WTC11 (cell line): ENCODE measurements around the gene ANKFN1. TPM values are rescaled to one million over a fixed set of nuclear protein-coding genes. Genes with fewer than 3 reads are reported as not detected.

Source experiments
- ATAC-seq: fragments of 200-7000 bp; cut with Tn5 transposase; 2 replicates; pipeline ENCODE4 v1.10.0; 2021; ENCODE audit warnings: mild to moderate bottlenecking, moderate library complexity
- CTCF ChIA-PET: fragments of 300-600 bp; sonication (Branson Sonifier 250); formaldehyde crosslinking; loops from one replicate; lab custom pipeline; 2021; ENCODE audit warnings: antibody characterized with exemption; lab: Charles Lee
- POLR2A ChIA-PET: fragments of 350-600 bp; sonication (Branson Sonifier 250); formaldehyde crosslinking; loops from one replicate; lab custom pipeline; 2021; ENCODE audit warnings: antibody characterized with exemption; lab: Charles Lee
- DNase-seq: peaks from one replicate; pipeline ENCODE4 v3.0.0; 2021; ENCODE audit warnings: low spot score
- H3K27ac Mint-ChIP-seq: 2 replicates; pipeline ENCODE4 v1.8.0; 2021; ENCODE audit warnings: mixed read lengths
- H3K27me3 Mint-ChIP-seq: 2 replicates; pipeline ENCODE4 v1.8.0; 2021; ENCODE audit warnings: low read depth, mild to moderate bottlenecking, moderate library complexity, mixed read lengths
- H3K36me3 Mint-ChIP-seq: 2 replicates; pipeline ENCODE4 v1.8.0; 2021; ENCODE audit warnings: mixed read lengths
- H3K4me1 Mint-ChIP-seq: 2 replicates; pipeline ENCODE4 v1.8.0; 2022; ENCODE audit warnings: mixed read lengths
- H3K4me3 Mint-ChIP-seq: 2 replicates; pipeline ENCODE4 v1.8.0; 2021; ENCODE audit warnings: mild to moderate bottlenecking, moderate library complexity, mixed read lengths
- H3K9me3 Mint-ChIP-seq: 2 replicates; pipeline ENCODE4 v1.8.0; 2021; ENCODE audit warnings: mixed read lengths
- ATF1 ChIP-seq: sonication (generic); formaldehyde crosslinking; IDR thresholded peaks from 2 replicates; pipeline ENCODE4 v1.8.1; 2023; ENCODE audit warnings: mild to moderate bottlenecking, moderate library complexity, missing genetic modification reagents
- EMX1 ChIP-seq: fragments of 250-450 bp; sonication (Bioruptor Pico); IDR thresholded peaks from 2 replicates; pipeline ENCODE4 v1.8.0; 2021; ENCODE audit warnings: mild to moderate bottlenecking
- FOXK1 ChIP-seq: sonication (generic); formaldehyde crosslinking; IDR thresholded peaks from 2 replicates; pipeline ENCODE4 v1.8.0; 2022; ENCODE audit warnings: mild to moderate bottlenecking, moderate library complexity, missing genetic modification reagents
- KAT7 ChIP-seq: sonication (generic); formaldehyde crosslinking; IDR thresholded peaks from 2 replicates; pipeline ENCODE4 v1.8.1; 2023; ENCODE audit warnings: missing genetic modification reagents, mild to moderate bottlenecking, borderline replicate concordance
- MXD4 ChIP-seq: fragments of 250-450 bp; sonication (Bioruptor Pico); IDR thresholded peaks from 2 replicates; pipeline ENCODE4 v1.8.0; 2021; ENCODE audit warnings: mild to moderate bottlenecking, moderate library complexity, borderline replicate concordance
- MYBL2 ChIP-seq: sonication (generic); formaldehyde crosslinking; IDR thresholded peaks from 2 replicates; pipeline ENCODE4 v1.8.1; 2023; ENCODE audit warnings: mild to moderate bottlenecking, moderate library complexity, missing genetic modification reagents
- NFYB ChIP-seq: sonication (generic); formaldehyde crosslinking; conservative IDR thresholded peaks from 2 replicates; pipeline ENCODE4 v1.8.0; 2022; ENCODE audit warnings: low read depth, missing genetic modification reagents
- NR2C2 ChIP-seq: sonication (generic); formaldehyde crosslinking; IDR thresholded peaks from 2 replicates; pipeline ENCODE4 v1.8.0; 2022; ENCODE audit warnings: mild to moderate bottlenecking, missing genetic modification reagents
- PRRX2 ChIP-seq: fragments of 250-450 bp; sonication (Bioruptor Pico); IDR thresholded peaks from 2 replicates; pipeline ENCODE4 v1.8.0; 2021; ENCODE audit warnings: mild to moderate bottlenecking
- SMAD4 ChIP-seq: sonication (generic); formaldehyde crosslinking; IDR thresholded peaks from 2 replicates; pipeline ENCODE4 v1.8.0; 2022; ENCODE audit warnings: mild to moderate bottlenecking, missing genetic modification reagents
- SOX15 ChIP-seq: fragments of 250-450 bp; sonication (Bioruptor Pico); IDR thresholded peaks from 2 replicates; pipeline ENCODE4 v1.9.0; 2021; ENCODE audit warnings: mild to moderate bottlenecking
- TCF7 ChIP-seq: sonication (generic); formaldehyde crosslinking; IDR thresholded peaks from 2 replicates; pipeline ENCODE4 v1.8.0; 2022; ENCODE audit warnings: mild to moderate bottlenecking, low read depth, missing genetic modification reagents, moderate library complexity
- TEAD4 ChIP-seq: sonication (generic); formaldehyde crosslinking; IDR thresholded peaks from 2 replicates; pipeline ENCODE4 v1.8.0; 2022; ENCODE audit warnings: mild to moderate bottlenecking, missing genetic modification reagents
- TP53 ChIP-seq: sonication (generic); formaldehyde crosslinking; IDR thresholded peaks from 2 replicates; pipeline ENCODE4 v1.8.1; 2023; ENCODE audit warnings: mild to moderate bottlenecking, missing genetic modification reagents
- ZNF121 ChIP-seq: sonication (generic); formaldehyde crosslinking; IDR thresholded peaks from 2 replicates; pipeline ENCODE4 v1.8.0; 2023; ENCODE audit warnings: missing genetic modification reagents
- ZNF138 ChIP-seq: sonication (generic); formaldehyde crosslinking; conservative IDR thresholded peaks from 2 replicates; pipeline ENCODE4 v1.8.1; 2022; ENCODE audit warnings: mild to moderate bottlenecking, moderate library complexity, missing genetic modification reagents
- total RNA-seq: library from RNA; stranded (reverse); gene quantifications from 3 replicates; pipeline ENCODE4 v1.2.3, GENCODE V29; 2021
- TF ChIP-seq, protein P1 (sequence below): fragments of 250-450 bp; sonication (Bioruptor Pico); IDR thresholded peaks from 2 replicates; pipeline ENCODE4 v1.8.0; 2021; ENCODE audit warnings: mild to moderate bottlenecking
- TF ChIP-seq, protein P2 (sequence below): sonication (generic); formaldehyde crosslinking; IDR thresholded peaks from 2 replicates; pipeline ENCODE4 v1.8.0; 2023; ENCODE audit warnings: mild to moderate bottlenecking, missing genetic modification reagents
- TF ChIP-seq, protein P3 (sequence below): sonication (generic); formaldehyde crosslinking; conservative IDR thresholded peaks from 2 replicates; pipeline ENCODE4 v1.8.1; 2022; ENCODE audit warnings: mild to moderate bottlenecking, missing genetic modification reagents
- TF ChIP-seq, protein P4 (sequence below): fragments of 250-450 bp; sonication (Bioruptor Pico); IDR thresholded peaks from 2 replicates; pipeline ENCODE4 v2.1.2; 2022; ENCODE audit warnings: mild to moderate bottlenecking, moderate library complexity
- TF ChIP-seq, protein P5 (sequence below): sonication (generic); formaldehyde crosslinking; IDR thresholded peaks from 2 replicates; pipeline ENCODE4 v1.8.0; 2023; ENCODE audit warnings: missing genetic modification reagents
- TF ChIP-seq, protein P6 (sequence below): sonication (generic); formaldehyde crosslinking; IDR thresholded peaks from 2 replicates; pipeline ENCODE4 v1.8.1; 2023; ENCODE audit warnings: mild to moderate bottlenecking, missing genetic modification reagents, moderate library complexity
- TF ChIP-seq, protein P7 (sequence below): sonication (generic); formaldehyde crosslinking; IDR thresholded peaks from 2 replicates; pipeline ENCODE4 v1.8.1; 2022; ENCODE audit warnings: mild to moderate bottlenecking, moderate library complexity, missing genetic modification reagents
- TF ChIP-seq, protein P8 (sequence below): sonication (generic); formaldehyde crosslinking; IDR thresholded peaks from 2 replicates; pipeline ENCODE4 v1.8.1; 2022; ENCODE audit warnings: mild to moderate bottlenecking, missing genetic modification reagents, moderate library complexity, borderline replicate concordance

Gene ANKFN1
- total RNA-seq, 1 experiment from 2014 or later: 0.24 TPM

DNA sequence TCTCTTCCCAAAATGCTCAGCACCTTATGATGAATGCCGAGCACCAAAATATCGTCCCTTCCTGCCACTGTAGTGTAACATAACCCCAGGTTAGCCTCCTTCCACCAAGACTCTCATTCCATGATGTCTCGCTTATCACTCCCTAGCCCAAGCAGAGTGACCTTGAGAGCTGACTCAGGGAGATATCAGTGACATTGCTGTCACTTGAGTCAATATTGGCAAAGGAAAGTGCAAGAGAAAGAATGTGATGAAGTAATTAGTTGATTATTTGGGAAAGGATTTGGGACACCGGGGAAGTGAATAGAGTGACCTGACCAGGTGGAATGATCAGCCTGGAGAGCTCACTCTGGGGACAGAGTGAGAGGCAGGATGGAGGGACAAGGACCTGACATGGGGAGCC lies 2.6 kb upstream of the ANKFN1 start (continued):
- TF ChIP-seq, protein P1, sequence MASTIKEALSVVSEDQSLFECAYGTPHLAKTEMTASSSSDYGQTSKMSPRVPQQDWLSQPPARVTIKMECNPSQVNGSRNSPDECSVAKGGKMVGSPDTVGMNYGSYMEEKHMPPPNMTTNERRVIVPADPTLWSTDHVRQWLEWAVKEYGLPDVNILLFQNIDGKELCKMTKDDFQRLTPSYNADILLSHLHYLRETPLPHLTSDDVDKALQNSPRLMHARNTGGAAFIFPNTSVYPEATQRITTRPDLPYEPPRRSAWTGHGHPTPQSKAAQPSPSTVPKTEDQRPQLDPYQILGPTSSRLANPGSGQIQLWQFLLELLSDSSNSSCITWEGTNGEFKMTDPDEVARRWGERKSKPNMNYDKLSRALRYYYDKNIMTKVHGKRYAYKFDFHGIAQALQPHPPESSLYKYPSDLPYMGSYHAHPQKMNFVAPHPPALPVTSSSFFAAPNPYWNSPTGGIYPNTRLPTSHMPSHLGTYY (CRISPR knock-in tag): no peak
- TF ChIP-seq NFYB (CRISPR knock-in tag) (no peak), SMAD4 (CRISPR knock-in tag) (no peak), FOXK1 (CRISPR knock-in tag) (no peak), KAT7 (CRISPR knock-in tag) (no peak), MYBL2 (CRISPR knock-in tag) (no peak)
- TF ChIP-seq, protein P2, sequence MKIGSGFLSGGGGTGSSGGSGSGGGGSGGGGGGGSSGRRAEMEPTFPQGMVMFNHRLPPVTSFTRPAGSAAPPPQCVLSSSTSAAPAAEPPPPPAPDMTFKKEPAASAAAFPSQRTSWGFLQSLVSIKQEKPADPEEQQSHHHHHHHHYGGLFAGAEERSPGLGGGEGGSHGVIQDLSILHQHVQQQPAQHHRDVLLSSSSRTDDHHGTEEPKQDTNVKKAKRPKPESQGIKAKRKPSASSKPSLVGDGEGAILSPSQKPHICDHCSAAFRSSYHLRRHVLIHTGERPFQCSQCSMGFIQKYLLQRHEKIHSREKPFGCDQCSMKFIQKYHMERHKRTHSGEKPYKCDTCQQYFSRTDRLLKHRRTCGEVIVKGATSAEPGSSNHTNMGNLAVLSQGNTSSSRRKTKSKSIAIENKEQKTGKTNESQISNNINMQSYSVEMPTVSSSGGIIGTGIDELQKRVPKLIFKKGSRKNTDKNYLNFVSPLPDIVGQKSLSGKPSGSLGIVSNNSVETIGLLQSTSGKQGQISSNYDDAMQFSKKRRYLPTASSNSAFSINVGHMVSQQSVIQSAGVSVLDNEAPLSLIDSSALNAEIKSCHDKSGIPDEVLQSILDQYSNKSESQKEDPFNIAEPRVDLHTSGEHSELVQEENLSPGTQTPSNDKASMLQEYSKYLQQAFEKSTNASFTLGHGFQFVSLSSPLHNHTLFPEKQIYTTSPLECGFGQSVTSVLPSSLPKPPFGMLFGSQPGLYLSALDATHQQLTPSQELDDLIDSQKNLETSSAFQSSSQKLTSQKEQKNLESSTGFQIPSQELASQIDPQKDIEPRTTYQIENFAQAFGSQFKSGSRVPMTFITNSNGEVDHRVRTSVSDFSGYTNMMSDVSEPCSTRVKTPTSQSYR: no peak
- TF ChIP-seq, protein P3, sequence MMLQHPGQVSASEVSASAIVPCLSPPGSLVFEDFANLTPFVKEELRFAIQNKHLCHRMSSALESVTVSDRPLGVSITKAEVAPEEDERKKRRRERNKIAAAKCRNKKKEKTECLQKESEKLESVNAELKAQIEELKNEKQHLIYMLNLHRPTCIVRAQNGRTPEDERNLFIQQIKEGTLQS (CRISPR knock-in tag): no peak
- TF ChIP-seq, protein P4, sequence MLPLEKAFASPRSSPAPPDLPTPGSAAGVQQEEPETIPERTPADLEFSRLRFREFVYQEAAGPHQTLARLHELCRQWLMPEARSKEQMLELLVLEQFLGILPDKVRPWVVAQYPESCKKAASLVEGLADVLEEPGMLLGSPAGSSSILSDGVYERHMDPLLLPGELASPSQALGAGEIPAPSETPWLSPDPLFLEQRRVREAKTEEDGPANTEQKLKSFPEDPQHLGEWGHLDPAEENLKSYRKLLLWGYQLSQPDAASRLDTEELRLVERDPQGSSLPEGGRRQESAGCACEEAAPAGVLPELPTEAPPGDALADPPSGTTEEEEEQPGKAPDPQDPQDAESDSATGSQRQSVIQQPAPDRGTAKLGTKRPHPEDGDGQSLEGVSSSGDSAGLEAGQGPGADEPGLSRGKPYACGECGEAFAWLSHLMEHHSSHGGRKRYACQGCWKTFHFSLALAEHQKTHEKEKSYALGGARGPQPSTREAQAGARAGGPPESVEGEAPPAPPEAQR (CRISPR knock-in tag): no peak
- TF ChIP-seq, protein P5, sequence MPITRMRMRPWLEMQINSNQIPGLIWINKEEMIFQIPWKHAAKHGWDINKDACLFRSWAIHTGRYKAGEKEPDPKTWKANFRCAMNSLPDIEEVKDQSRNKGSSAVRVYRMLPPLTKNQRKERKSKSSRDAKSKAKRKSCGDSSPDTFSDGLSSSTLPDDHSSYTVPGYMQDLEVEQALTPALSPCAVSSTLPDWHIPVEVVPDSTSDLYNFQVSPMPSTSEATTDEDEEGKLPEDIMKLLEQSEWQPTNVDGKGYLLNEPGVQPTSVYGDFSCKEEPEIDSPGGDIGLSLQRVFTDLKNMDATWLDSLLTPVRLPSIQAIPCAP: no peak

DNA sequence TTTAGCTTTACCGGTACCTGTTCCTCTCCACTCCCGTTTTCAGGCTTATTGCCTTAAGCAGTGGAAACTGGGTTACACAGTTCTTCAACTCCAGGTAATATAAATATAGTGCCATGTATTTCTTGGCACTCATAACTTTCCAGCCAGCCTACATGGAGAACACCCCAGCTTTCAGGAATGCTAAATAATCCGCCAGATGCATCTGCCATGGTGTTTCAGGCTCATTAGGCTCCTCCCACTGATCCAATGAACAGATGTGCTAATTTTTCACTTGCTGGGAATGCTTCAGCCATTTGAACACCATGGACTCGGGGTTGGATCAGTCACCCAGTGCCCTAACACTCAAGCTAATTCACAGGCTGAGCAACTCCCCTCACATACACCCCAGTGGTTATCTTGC lies 4.6 kb downstream of the ANKFN1 start:
- H3K27ac Mint-ChIP-seq: no peak overlapping the region
- TF ChIP-seq, protein P6, sequence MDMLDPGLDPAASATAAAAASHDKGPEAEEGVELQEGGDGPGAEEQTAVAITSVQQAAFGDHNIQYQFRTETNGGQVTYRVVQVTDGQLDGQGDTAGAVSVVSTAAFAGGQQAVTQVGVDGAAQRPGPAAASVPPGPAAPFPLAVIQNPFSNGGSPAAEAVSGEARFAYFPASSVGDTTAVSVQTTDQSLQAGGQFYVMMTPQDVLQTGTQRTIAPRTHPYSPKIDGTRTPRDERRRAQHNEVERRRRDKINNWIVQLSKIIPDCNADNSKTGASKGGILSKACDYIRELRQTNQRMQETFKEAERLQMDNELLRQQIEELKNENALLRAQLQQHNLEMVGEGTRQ (CRISPR knock-in tag): no peak
- TF ChIP-seq, protein P4 (CRISPR knock-in tag): no peak
- no peak for TF ChIP-seq NFYB (CRISPR knock-in tag)
- TF ChIP-seq ATF1 (CRISPR knock-in tag): no peak
- no peak for TF ChIP-seq NR2C2 (CRISPR knock-in tag)
- no peak for TF ChIP-seq FOXK1 (CRISPR knock-in tag)
- TF ChIP-seq TEAD4 (CRISPR knock-in tag): no peak

DNA sequence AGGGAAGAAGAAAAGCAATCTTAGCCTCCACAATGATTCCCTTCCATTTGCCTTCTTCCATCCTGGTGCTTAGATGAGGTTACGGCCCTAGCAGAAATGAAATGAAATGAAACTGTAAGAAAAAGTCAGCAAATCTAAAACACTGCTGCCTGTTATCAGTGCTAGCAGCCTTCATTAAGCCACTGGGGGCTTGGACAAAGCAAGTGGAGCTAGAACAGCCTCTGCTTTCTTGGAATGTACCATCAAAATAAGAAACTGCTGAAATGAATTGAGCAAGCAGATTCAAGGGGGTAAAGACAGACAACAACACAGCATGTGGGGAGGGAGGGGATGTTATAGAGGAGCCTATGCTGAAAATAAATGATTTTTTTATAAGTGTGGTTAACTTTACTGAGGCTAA lies 5.1 kb downstream of the ANKFN1 start:
- Mint-ChIP-seq H3K4me1 (peaks cover 38% of the 10 kb centered on the region), H3K9me3 (0 out of 2 replicates have a peak, but pooled peaks cover 3% of the 10 kb centered on the region), H3K4me3 (no peak overlapping the region), H3K27me3 (no peaks in the 10 kb centered on the region; the same call in 1 of the 2 replicates), H3K27ac (no peak overlapping the region), H3K36me3 (no peaks in the 10 kb centered on the region)
- POLR2A ChIA-PET: no interaction called here
- DNase-seq: no peak
- no peak for ATAC-seq
- CTCF ChIA-PET: no interaction called here
- TF ChIP-seq ZNF121 (CRISPR knock-in tag) (no peak), SOX15 (no peak), MXD4 (CRISPR knock-in tag) (no peak), TP53 (no peak), ZNF138 (CRISPR knock-in tag) (no peak), PRRX2 (no peak), EMX1 (CRISPR knock-in tag) (no peak), TCF7 (CRISPR knock-in tag) (no peak)
- TF ChIP-seq, protein P7, sequence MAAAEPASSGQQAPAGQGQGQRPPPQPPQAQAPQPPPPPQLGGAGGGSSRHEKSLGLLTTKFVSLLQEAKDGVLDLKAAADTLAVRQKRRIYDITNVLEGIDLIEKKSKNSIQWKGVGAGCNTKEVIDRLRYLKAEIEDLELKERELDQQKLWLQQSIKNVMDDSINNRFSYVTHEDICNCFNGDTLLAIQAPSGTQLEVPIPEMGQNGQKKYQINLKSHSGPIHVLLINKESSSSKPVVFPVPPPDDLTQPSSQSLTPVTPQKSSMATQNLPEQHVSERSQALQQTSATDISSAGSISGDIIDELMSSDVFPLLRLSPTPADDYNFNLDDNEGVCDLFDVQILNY (CRISPR knock-in tag): no peak
- TF ChIP-seq, protein P8, sequence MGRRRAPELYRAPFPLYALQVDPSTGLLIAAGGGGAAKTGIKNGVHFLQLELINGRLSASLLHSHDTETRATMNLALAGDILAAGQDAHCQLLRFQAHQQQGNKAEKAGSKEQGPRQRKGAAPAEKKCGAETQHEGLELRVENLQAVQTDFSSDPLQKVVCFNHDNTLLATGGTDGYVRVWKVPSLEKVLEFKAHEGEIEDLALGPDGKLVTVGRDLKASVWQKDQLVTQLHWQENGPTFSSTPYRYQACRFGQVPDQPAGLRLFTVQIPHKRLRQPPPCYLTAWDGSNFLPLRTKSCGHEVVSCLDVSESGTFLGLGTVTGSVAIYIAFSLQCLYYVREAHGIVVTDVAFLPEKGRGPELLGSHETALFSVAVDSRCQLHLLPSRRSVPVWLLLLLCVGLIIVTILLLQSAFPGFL (CRISPR knock-in tag): no peak

More for the DNA sequence above, 4.6 kb downstream of the ANKFN1 start:
- H3K9me3 Mint-ChIP-seq: 0 out of 2 replicates have a peak, but pooled peaks cover 3% of the 10 kb centered on the region
- H3K4me3 Mint-ChIP-seq: no peak overlapping the region
- no peak for DNase-seq
- H3K36me3 Mint-ChIP-seq: no peaks in the 10 kb centered on the region
- CTCF ChIA-PET: no interaction called here
- no peak for ATAC-seq
- POLR2A ChIA-PET: no interaction called here
- peaks cover 38% of the 10 kb centered on the region for H3K4me1 Mint-ChIP-seq
- H3K27me3 Mint-ChIP-seq: no peaks in the 10 kb centered on the region; the same call in 1 of the 2 replicates
